ENCODE data around the gene GRK1. TPM values are rescaled to one million over a fixed set of nuclear protein-coding genes. Genes with fewer than 3 reads are reported as not detected.

Gene GRK1
- total and polyA plus RNA-seq, 2 donors, result 0.03 to 0.05 TPM

DNA sequence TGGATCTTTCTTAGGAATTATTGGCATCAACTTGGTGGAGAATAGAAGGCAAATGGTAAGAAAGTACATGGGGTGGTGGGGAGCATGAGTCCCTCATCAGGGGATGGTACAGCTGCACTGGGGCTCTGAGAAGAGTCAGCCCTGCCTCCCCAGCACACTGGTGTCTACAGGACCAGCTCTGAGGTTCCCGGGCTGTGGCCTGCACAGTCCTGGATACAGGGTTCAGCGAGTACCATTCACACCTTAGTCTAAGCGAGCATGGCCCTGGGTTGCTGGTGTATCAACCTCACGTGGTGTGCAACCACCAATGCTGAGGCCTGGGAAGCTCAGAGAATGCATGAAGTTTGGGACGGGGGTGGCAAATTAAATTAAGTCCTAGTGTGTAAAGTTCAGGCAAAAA is 102.1 kb downstream of the GRK1 start:
- DNase-seq (ENCODE audit: extremely low spot score), result no peak
- no peaks in the 10 kb centered on the region for H3K4me1 ChIP-seq (ENCODE audit: insufficient read depth)
- WGBS, result 85% methylated on average over 5 of the region's 5 CpGs
- H3K27ac ChIP-seq (ENCODE audit: low read depth), result no peak overlapping the region
- H3K4me3 ChIP-seq (ENCODE audit: low read depth, low read length), result no peak overlapping the region
- H3K36me3 ChIP-seq (ENCODE audit: insufficient read depth), result no peaks in the 10 kb centered on the region

DNA sequence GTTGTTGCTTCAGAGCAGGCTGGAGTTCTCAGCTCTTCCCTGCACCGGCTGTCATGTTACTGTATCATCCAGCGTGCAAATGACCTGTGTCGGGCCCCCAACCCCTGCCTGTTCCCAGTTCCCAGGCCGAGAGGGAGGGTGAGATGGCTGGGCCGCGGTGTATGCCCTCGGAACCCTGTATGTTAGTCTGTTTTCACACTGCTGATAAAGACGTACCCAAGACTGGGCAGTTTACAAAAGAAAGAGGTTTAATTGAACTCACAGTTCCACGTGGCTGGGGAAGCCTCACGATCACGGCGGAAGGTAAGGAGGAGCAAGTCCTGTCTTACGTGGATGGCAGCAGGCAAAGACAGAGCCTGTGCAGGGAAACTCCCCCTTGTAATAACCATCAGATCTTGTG is 102.9 kb downstream of the GRK1 start:
- DNase-seq (ENCODE audit: extremely low spot score), result no peak
- no peak overlapping the region for H3K27ac ChIP-seq (ENCODE audit: low read depth)
- WGBS, result 73% methylated on average over 13 of the region's 13 CpGs
- no peak overlapping the region for H3K4me3 ChIP-seq (ENCODE audit: low read depth, low read length)
- H3K36me3 ChIP-seq (ENCODE audit: insufficient read depth), result no peaks in the 10 kb centered on the region
- H3K4me1 ChIP-seq (ENCODE audit: insufficient read depth), result no peaks in the 10 kb centered on the region

DNA sequence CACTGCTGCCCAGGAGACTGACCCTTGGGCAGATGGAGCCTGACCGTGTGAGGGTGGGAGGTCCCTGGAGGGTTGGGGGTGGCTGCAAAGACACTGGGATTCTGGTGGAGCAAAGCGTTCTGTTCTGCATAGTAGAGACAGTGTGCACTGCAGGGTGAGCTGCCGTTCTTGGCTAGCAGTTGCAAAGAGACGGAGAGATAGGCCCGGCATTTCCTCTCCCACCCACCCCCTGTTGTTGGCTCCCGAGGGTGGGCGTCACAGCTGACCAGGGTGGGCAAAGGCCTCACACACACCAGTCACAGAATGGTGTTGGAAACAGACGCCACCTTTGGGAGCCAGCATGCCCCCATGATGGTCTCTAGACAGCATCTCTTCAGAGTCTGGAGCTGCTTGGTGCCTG is 103.4 kb downstream of the GRK1 start:
- whole genome bisulfite sequencing, result 80% methylated on average over 8 of the region's 8 CpGs
- H3K36me3 ChIP-seq (ENCODE audit: insufficient read depth), result no peaks in the 10 kb centered on the region
- no peak overlapping the region for H3K4me3 ChIP-seq (ENCODE audit: low read depth, low read length)
- H3K27ac ChIP-seq (ENCODE audit: low read depth), result no peak overlapping the region
- DNase-seq (ENCODE audit: extremely low spot score), result no peak
- no peaks in the 10 kb centered on the region for H3K4me1 ChIP-seq (ENCODE audit: insufficient read depth)

DNA sequence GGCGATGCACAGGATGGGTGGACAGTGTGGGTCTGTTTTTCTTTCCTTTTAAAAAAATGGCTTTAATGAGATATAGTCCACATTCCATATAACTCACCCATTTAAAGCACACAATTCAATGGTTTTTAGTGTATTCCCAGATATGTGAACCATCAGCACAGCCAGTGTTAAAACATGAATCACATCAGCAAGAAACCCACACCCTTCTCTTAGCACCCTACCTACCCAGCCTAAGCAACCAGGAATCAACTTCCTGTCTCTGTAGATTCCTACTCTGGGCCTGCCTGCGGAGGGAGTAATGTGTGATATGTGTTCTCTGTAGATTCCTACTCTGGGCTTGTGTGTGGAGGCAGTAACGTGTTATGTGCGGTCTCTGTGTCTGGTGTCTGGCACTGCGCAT is 103.9 kb downstream of the GRK1 start:
- H3K36me3 ChIP-seq (ENCODE audit: insufficient read depth), result no peaks in the 10 kb centered on the region
- no peak overlapping the region for H3K27ac ChIP-seq (ENCODE audit: low read depth)
- WGBS, result 93% methylated on average over 5 of the region's 5 CpGs
- DNase-seq (ENCODE audit: extremely low spot score), result no peak
- H3K4me1 ChIP-seq (ENCODE audit: insufficient read depth), result no peaks in the 10 kb centered on the region
- no peak overlapping the region for H3K4me3 ChIP-seq (ENCODE audit: low read depth, low read length)

DNA sequence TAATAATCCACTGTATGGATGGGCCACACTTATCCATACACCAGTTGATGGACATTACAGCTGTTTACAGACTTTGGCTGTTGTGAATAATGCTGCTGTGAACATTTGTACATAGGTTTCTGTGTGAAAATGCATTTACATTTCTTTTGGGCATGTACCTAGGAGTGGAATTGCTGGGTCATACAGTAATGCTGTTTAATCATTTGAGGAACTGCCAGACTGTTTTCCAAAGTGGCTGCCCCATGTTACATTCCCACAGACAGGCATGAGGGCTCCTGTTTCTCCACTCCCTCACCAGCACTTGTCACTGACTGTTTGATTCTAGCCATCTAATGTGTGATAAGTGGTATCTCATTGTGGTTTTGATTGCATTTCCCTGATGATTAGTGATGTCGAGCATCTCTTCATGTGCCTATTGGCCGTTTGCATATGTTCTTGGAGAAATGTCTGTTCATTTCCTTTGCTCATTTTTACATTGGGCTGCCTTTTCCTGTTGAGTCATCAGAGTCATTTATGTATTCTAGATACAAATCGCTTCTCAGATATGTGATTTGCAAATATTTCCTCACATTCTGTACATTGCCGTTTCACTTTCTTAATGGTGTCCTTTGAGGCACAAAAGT is 104.8 kb downstream of the GRK1 start:
- Histone ChIP-seq H3K27ac (ENCODE audit: low read depth) (no peak overlapping the region), H3K4me1 (ENCODE audit: insufficient read depth) (no peaks in the 10 kb centered on the region), H3K36me3 (ENCODE audit: insufficient read depth) (no peaks in the 10 kb centered on the region), H3K4me3 (ENCODE audit: low read depth, low read length) (no peak overlapping the region)
- 66% methylated on average over 4 of the region's 4 CpGs for WGBS
- DNase-seq (ENCODE audit: extremely low spot score), result no peak

DNA sequence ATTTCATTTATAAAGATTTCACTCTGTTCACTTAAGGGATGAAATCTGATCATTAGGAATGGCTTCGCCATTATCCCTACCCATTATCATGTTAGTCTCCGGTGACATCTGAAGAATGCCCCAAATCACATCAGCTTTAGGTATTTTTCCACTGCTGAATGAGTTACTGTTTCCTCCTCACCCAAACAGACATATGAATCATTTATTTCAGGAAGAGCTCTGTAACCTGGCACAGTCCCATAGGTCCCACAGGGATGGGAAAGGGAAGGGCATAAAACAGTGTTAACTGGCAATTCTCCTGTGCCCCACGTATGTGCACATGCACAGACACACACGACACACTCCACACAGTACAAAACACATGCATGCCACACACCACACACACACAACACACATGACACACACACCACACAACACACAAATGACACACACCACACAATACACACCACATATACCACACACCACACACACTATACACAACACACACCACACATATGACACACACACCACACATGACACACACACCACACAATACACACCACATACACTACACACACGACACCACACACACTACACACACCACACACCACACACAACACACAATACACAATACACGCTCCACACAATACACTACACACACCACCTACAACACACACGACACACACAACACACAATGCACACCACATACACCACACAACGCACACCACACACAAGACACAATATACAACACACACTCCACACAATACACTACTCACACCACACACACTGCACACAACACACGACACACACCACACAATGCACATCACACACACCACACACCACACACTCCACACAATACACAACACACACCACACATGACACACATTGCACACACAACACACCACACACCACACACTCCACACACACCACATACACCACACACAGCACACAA is 107.4 kb downstream of the GRK1 start:
- no peaks in the 10 kb centered on the region for H3K4me1 ChIP-seq (ENCODE audit: insufficient read depth)
- peak; percentile 8 for DNase-seq (ENCODE audit: extremely low spot score)
- H3K36me3 ChIP-seq (ENCODE audit: insufficient read depth), result no peaks in the 10 kb centered on the region
- no peak overlapping the region for H3K4me3 ChIP-seq (ENCODE audit: low read depth, low read length)
- 69% methylated on average over 9 of the region's 9 CpGs for WGBS
- no peak overlapping the region for H3K27ac ChIP-seq (ENCODE audit: low read depth)

DNA sequence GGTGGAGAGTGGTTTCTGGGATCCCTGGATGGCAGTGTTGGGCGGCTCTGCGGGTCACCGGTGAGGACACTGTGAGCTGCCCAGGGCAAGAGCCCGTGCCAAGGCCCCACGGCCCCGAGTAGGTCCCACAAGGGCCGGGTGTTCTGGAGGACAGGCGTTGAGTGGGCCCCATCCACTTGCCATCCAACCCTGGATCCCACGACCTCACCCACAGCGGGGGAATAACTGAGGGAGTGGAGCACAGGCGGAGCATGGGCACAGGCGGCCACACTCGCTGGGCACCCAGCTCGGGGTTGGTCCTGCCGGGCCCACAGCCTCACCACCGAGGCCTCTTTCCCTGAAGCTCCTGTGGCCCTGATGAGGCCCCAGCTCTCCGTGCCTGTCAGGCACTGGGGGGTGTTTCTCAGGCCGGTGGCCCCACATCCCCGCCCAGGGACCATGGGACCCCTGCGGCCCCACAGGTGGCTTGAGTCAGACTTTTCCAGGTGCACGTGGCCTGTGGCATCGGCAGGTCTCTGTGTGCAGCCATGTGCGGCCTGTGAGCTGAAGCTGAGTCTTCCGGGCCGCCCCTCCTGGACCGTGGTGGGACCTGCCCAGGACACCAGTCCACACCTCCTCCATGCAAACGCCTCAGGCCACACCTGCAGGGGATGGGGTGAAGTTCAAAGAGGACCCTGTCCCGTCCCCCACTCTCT is 108.6 kb downstream of the GRK1 start:
- Histone ChIP-seq H3K27ac (ENCODE audit: low read depth) (no peak overlapping the region), H3K4me1 (ENCODE audit: insufficient read depth) (no peaks in the 10 kb centered on the region), H3K4me3 (ENCODE audit: low read depth, low read length) (no peak overlapping the region), H3K36me3 (ENCODE audit: insufficient read depth) (no peaks in the 10 kb centered on the region)
- no peak for DNase-seq (ENCODE audit: extremely low spot score)
- 89% methylated on average over 28 of the region's 28 CpGs for WGBS

DNA sequence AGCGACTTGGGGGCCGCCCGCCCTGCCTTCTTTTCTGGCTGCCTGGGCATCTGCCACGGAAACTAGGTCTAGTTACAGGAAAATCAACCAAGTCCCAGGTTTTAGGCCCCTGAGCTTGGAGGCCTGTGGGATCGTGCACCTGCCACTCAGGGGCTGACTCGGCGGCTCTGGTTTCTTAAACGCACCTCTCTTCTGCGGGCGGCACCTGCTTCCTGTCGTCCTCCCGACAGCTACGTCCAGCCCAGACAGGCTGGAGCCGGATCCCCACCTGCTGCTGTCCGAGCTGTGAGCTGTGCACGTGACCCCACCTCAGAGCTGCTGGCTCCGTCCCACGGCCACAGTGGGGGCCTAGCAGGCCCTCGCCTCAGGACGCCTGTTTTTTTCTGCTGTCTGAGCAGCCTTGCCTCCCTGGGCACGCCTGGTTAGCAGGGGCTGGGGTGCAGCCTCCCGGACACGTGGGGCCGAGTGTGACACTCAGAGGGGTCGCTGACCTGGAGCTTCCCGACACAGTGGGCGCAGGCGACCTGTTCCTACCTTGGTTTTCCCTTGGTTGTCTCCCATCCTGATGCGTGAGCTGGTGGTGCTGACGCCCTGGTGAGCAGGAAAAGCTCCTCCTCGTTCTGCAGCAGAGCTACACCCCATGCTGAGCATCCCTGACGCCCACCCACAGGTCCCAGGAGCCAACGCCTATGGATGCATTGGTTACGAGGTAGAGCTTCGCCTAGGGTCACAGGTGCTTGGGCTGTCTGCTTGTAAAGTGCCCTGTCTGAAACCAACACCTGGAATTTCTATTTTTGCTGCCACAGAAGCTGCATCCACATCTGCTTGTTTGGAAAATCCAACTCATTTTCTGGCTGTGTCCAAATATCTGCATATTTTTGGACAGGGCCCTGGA is 109.5 kb downstream of the GRK1 start:
- DNase-seq (ENCODE audit: extremely low spot score), result no peak
- Histone ChIP-seq H3K36me3 (ENCODE audit: insufficient read depth) (no peaks in the 10 kb centered on the region), H3K4me3 (ENCODE audit: low read depth, low read length) (no peak overlapping the region), H3K4me1 (ENCODE audit: insufficient read depth) (no peaks in the 10 kb centered on the region), H3K27ac (ENCODE audit: low read depth) (no peak overlapping the region)
- 76% methylated on average over 35 of the region's 35 CpGs for WGBS

DNA sequence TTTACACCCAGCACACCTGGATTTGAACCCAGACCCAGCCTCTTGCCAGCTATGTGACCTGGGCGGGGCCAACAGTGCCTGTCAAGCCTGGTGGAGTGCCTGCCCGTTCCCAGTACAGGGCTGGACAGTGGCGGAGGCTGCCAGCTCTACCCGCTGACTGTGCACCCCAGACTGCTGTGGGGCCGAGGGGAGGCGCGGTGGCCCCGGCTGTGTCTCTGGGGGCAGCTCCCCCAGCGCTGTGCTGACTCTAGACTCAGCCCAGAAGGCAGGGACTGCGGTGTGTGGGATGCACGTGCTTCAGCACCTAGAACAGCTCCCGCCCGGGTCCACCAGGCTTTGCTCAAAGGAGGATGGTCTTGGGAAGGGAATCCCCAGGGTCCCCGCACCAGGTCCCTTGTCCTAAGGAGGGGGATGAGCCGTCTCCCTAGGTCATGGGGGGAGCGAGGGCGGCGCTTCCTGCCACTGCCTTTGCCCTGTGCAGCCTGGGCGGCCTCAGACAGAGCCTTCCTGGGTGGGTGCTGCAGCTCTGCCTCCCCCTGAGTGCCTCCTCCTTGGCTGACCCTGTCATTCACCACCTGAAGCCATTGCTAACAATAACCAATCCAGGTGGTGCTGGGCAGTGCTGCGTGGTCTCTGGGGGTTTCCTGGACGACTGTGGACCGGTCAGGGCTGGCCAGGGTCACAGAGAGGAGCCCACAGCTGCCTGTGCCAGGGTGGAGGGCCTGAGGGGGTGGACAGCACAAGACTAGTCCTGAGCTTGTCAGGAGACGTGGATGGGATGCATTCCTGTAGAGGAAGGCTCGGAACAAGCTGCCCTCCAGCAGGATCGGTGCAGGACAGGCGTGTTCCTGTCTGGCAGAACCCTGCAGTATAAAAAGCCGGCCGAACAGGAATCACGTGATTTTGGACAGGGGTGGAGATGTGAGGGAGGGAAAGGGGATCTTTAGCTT is 110.6 kb downstream of the GRK1 start:
- H3K36me3 ChIP-seq (ENCODE audit: insufficient read depth), result no peaks in the 10 kb centered on the region
- H3K4me3 ChIP-seq (ENCODE audit: low read depth, low read length), result no peak overlapping the region
- WGBS, result 36% methylated on average over 29 of the region's 29 CpGs
- DNase-seq (ENCODE audit: extremely low spot score), result no peak
- no peaks in the 10 kb centered on the region for H3K4me1 ChIP-seq (ENCODE audit: insufficient read depth)
- no peak overlapping the region for H3K27ac ChIP-seq (ENCODE audit: low read depth)

DNA sequence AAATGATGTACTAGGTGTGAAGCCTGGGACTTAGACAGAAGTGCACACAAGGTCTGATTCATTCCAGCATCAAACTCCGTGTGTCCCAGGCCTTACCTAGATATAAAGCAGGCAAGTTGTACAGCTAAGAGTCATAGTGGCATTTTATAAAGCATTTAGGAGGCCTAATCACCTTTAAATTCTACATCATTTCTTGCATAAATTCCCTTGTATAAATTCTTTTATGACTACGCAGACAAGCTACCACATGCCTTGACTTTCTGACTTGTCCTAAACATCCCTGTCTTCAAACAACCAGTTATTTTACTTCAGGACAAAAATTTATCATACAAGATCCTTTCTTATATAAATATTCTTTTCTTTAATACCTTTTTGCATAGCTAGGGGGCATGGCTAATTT is 114.6 kb downstream of the GRK1 start:
- H3K36me3 ChIP-seq (ENCODE audit: insufficient read depth), result no peaks in the 10 kb centered on the region
- no peak overlapping the region for H3K4me3 ChIP-seq (ENCODE audit: low read depth, low read length)
- no peaks in the 10 kb centered on the region for H3K4me1 ChIP-seq (ENCODE audit: insufficient read depth)
- no peak overlapping the region for H3K27ac ChIP-seq (ENCODE audit: low read depth)
- WGBS, result 57% methylated on average over 2 of the region's 2 CpGs
- DNase-seq (ENCODE audit: extremely low spot score), result no peak

DNA sequence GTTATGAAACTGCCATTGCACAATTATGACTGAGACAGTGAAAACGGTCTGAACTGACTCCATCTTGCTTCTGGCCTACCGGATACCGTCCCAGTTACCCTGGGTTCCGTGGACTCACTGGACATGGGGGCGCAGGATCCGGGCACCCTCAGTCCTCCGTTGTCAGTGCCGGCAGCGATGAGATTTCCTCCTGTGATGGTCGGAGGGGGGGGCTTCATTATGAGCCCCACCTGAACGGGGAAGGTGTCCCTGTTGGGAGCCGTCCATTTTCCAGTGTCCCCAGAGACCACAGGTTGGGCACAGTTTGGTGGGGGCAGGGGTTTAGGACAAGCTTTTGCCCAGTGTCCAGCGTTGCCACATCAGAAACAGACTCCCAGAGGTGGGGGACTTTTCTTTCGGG is 115.5 kb downstream of the GRK1 start:
- H3K4me1 ChIP-seq (ENCODE audit: insufficient read depth), result no peaks in the 10 kb centered on the region
- H3K36me3 ChIP-seq (ENCODE audit: insufficient read depth), result no peaks in the 10 kb centered on the region
- DNase-seq (ENCODE audit: extremely low spot score), result no peak
- 80% methylated on average over 14 of the region's 14 CpGs for WGBS
- H3K27ac ChIP-seq (ENCODE audit: low read depth), result no peak overlapping the region
- no peak overlapping the region for H3K4me3 ChIP-seq (ENCODE audit: low read depth, low read length)

DNA sequence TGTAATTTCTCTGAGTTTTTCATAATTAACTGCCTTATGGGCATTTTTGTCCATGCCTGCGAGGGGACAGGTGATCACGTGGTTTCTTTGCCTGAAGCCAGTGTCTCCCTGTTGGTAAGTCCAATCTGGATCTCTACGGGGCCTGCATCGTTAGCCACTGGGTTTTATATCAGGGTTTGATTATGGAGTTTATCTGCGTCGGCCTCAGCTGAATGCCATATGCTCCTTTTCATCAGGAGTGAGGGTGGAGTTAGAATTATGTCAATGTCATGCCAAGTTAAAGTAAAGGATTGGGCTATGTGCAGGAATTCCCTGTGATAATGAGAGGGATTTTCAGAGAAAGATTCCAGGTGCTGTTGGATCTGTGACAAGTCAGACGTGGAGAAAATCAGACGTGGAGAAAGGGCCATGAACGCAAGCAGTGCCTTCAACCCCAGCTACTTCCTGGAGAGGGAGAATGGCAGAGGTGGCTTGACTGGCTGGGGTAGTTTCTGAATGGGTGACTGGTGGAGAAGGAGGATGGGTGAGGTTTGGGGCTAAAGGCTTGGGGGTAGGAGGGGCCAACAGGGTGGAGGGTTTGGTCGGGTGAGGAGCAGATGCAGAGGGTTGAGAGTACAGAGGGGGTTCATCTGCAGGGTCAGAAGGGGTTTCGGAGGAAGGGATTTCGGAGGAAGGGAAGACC is 116.3 kb downstream of the GRK1 start:
- H3K27ac ChIP-seq (ENCODE audit: low read depth), result no peak overlapping the region
- no peaks in the 10 kb centered on the region for H3K4me1 ChIP-seq (ENCODE audit: insufficient read depth)
- WGBS, result 64% methylated on average over 12 of the region's 12 CpGs
- H3K4me3 ChIP-seq (ENCODE audit: low read depth, low read length), result no peak overlapping the region
- no peak for DNase-seq (ENCODE audit: extremely low spot score)
- no peaks in the 10 kb centered on the region for H3K36me3 ChIP-seq (ENCODE audit: insufficient read depth)

All from urinary bladder (tissue), 4 donors.